CD4-positive, alpha-beta T cell (primary cell): ENCODE results near the gene BIRC6. TPM values are rescaled to one million over a fixed set of nuclear protein-coding genes. Genes with fewer than 3 reads are reported as not detected.

Source experiments
- ATAC-seq: fragments of 200-7000 bp; cut with Tn5 transposase; one replicate; pipeline ENCODE4 v1.10.0; 2022; ENCODE audit warnings: mild to moderate bottlenecking; ENCODE audit not compliant: poor library complexity
- CTCF ChIA-PET: fragments of 350-600 bp; sonication (Branson Sonifier 250); formaldehyde crosslinking; loops from one replicate; lab custom pipeline; 2021; ENCODE audit warnings: antibody characterized with exemption, inconsistent platforms; lab: Charles Lee
- POLR2A ChIA-PET: fragments of 350-600 bp; sonication (Branson Sonifier 250); formaldehyde crosslinking; loops from one replicate; lab custom pipeline; 2021; ENCODE audit warnings: antibody characterized with exemption, inconsistent platforms; lab: Charles Lee
- DNase-seq, 14 experiments: peaks; one replicate each; pipeline ENCODE4 v3.0.0-alpha.2; 2013 to 2020; ENCODE audit warnings: mixed read lengths in 2 of 14
- H3K27ac ChIP-seq, 2 donors: one replicate each; pipeline versions ENCODE4 v1.5.1 to v1.7.0; 2013; ENCODE audit warnings: low read length in 2 of 2, low read depth in 1 of 2, mild to moderate bottlenecking in 1 of 2
- H3K27me3 ChIP-seq, 2 experiments: 1 replicate in 1 of 2; 2 replicates in 1 of 2; pipeline versions ENCODE4 v1.6.1 to v1.7.0; 2013; ENCODE audit warnings: low read length in 2 of 2, control low read depth in 1 of 2, mild to moderate bottlenecking in 1 of 2, moderate library complexity in 1 of 2; ENCODE audit not compliant: insufficient read depth in 2 of 2, control insufficient read depth in 1 of 2
- H3K36me3 ChIP-seq: one replicate; pipeline ENCODE4 v1.6.1; 2013; ENCODE audit warnings: low read length, control low read depth; ENCODE audit not compliant: insufficient read depth
- H3K4me1 ChIP-seq: one replicate; pipeline ENCODE4 v1.6.1; 2013; ENCODE audit warnings: low read length, control low read depth; ENCODE audit not compliant: insufficient read depth
- H3K4me3 ChIP-seq: one replicate; pipeline ENCODE4 v1.5.1; 2013; ENCODE audit warnings: mild to moderate bottlenecking, low read length, moderate library complexity
- H3K9me3 ChIP-seq, 2 experiments: 1 replicate in 1 of 2; 2 replicates in 1 of 2; pipeline versions ENCODE4 v1.6.1 to v1.7.0; 2013; ENCODE audit warnings: low read length in 2 of 2, mild to moderate bottlenecking in 2 of 2, control low read depth in 1 of 2, moderate library complexity in 1 of 2; ENCODE audit not compliant: control insufficient read depth in 1 of 2, insufficient read depth in 1 of 2
- H3K27ac Mint-ChIP-seq: one replicate; pipeline ENCODE4 v1.8.0; 2020; ENCODE audit warnings: mixed read lengths
- H3K27me3 Mint-ChIP-seq: one replicate; pipeline ENCODE4 v1.8.0; 2021; ENCODE audit warnings: mixed read lengths
- H3K36me3 Mint-ChIP-seq: one replicate; pipeline ENCODE4 v1.8.0; 2021; ENCODE audit warnings: low read depth, mixed read lengths
- H3K4me1 Mint-ChIP-seq: one replicate; pipeline ENCODE4 v1.8.0; 2021; ENCODE audit warnings: low read depth, mixed read lengths
- H3K4me3 Mint-ChIP-seq: one replicate; pipeline ENCODE4 v1.8.0; 2020; ENCODE audit warnings: mild to moderate bottlenecking, mixed read lengths
- H3K9me3 Mint-ChIP-seq: one replicate; pipeline ENCODE4 v1.8.0; 2020; ENCODE audit warnings: mixed read lengths
- intact Hi-C, 2 experiments: fragments of 100-400 bp; cut with DNase I in 1 of 2; cut with micrococcal nuclease in 1 of 2; formaldehyde crosslinking; loops; one replicate each; pipeline versions ENCODE4 v1.15.1 to v1.9.0; 2023 to 2025; cut with DNase I, micrococcal nuclease
- total RNA-seq, 174 experiments: library from RNA in 2 of 174; stranded (reverse) in 2 of 174; gene quantifications; one replicate each; pipeline ENCODE4 v1.2.3 and lab custom pipeline; 2021 to 2026
- TF ChIP-seq, protein P1 (sequence below): fragments of 200-600 bp; IDR thresholded peaks from one replicate; pipeline ENCODE4 v1.8.0; 2022; ENCODE audit warnings: antibody characterized with exemption, mild to moderate bottlenecking

BIRC6 gene
- total RNA-seq, 2 experiments from 2014 or later, result 110 to 113 TPM

GRCh38 chr2:32572030-32572429, 215.2 kb downstream of the BIRC6 start:
- ChIA-PET CTCF (no interaction called here), POLR2A (no interaction called here)
- no peak overlapping the region for H3K4me3 ChIP-seq

DNA sequence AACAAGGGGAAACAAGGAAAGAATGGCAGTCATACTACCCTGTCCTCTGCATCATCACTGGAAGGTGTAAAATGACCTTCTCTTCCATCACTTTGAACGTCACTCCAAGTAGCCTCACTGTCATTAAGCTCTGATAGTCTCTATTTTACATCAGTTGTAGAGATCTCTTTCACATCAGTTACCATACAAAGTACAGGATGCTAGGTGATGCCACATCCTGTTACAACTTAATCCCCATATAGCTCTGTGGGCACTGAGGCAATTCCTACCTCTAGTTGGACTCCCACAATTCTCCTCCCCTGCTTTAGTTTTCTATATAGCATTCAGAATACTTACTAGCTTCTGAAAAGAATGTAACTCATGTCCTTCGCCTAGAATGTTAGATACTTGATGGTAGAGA, 215.9 kb downstream of the BIRC6 start:
- no peak overlapping the region for H3K4me3 Mint-ChIP-seq

More at GRCh38 chr2:32572030-32572429, 215.2 kb downstream of the BIRC6 start:
- Mint-ChIP-seq H3K9me3 (no peaks in the 10 kb centered on the region), H3K27ac (peak overlapping the region; percentile 28), H3K4me3 (no peak overlapping the region), H3K36me3 (peaks cover 69% of the 10 kb centered on the region), H3K4me1 (peaks cover 41% of the 10 kb centered on the region), H3K27me3 (no peaks in the 10 kb centered on the region)
- ATAC-seq (no peak), DNase-seq (no peak)
- Histone ChIP-seq H3K27ac (no peak overlapping the region), H3K4me1 (peaks cover 9% of the 10 kb centered on the region), H3K36me3 (peaks cover 14% of the 10 kb centered on the region), H3K27me3 (no peaks in the 10 kb centered on the region), H3K9me3 (no peaks in the 10 kb centered on the region)
- intact Hi-C loops, result no loop called here
- TF ChIP-seq, protein P1, sequence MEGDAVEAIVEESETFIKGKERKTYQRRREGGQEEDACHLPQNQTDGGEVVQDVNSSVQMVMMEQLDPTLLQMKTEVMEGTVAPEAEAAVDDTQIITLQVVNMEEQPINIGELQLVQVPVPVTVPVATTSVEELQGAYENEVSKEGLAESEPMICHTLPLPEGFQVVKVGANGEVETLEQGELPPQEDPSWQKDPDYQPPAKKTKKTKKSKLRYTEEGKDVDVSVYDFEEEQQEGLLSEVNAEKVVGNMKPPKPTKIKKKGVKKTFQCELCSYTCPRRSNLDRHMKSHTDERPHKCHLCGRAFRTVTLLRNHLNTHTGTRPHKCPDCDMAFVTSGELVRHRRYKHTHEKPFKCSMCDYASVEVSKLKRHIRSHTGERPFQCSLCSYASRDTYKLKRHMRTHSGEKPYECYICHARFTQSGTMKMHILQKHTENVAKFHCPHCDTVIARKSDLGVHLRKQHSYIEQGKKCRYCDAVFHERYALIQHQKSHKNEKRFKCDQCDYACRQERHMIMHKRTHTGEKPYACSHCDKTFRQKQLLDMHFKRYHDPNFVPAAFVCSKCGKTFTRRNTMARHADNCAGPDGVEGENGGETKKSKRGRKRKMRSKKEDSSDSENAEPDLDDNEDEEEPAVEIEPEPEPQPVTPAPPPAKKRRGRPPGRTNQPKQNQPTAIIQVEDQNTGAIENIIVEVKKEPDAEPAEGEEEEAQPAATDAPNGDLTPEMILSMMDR, result no peak

DNA sequence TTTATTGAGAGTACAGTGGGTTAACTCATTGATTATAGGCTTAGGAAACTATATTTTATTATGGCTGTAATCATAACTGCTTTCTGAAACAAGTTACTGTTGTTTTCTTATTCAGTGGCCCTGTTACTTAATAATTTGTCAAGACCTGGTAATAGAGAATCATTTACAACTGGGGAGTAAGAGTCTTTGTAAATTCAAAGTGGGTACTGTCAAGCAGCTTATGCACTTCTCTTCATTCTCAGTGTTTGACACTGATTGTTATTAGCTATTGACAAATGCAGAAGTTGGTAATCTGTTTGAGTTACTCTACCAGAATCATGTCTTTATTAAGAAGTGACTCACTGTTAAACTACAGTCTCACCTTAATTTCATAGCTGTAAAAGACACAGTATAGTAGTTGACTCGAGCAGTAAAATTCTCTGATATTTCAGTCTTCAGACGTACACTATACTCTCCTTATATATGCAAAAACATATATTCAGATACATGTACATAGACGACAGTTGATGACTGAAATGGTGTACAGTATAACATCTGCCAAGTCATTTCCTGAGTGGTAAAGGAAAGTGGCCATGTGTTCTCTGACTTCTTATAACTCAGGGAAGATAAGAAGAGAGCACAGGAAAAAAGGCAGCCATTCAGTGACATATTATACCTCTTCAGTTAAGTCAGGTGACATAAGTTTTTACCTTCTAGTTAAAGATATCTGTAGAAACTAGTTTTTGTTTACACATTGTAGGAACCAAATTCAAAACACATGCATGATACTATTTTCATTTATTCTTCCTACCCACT, 235.0 kb downstream of the BIRC6 start:
- Histone ChIP-seq H3K4me3 (no peak overlapping the region), H3K36me3 (peaks cover 14% of the 10 kb centered on the region), H3K27me3 (no peaks in the 10 kb centered on the region), H3K27ac (no peak overlapping the region), H3K4me1 (no peaks in the 10 kb centered on the region), H3K9me3 (no peaks in the 10 kb centered on the region)
- Mint-ChIP-seq H3K27me3 (no peaks in the 10 kb centered on the region), H3K4me3 (no peak overlapping the region), H3K36me3 (peaks cover 54% of the 10 kb centered on the region), H3K4me1 (peaks cover 54% of the 10 kb centered on the region), H3K9me3 (no peaks in the 10 kb centered on the region), H3K27ac (peak overlapping the region; percentile 78)
- intact Hi-C loops, result no loop called here
- ChIA-PET CTCF (interaction anchor here (1.0 kb wide), 1 partner anchor 21 kb away, joined by 4 read pairs; no protein-coding TSS in a partner anchor), POLR2A (interaction anchor here (0.7 to 1.7 kb wide), 2 partner anchors 15 to 19 kb away, joined by 3 to 4 read pairs; no protein-coding TSS in a partner anchor)
- TF ChIP-seq, protein P1, result no peak
- ATAC-seq (peak; percentile 82), DNase-seq (peak in 3 of 14 experiments; percentile 27 to 58 (median 29))

More for the DNA sequence above, 215.9 kb downstream of the BIRC6 start:
- H3K27ac ChIP-seq, result no peak overlapping the region
- peaks cover 63% of the 10 kb centered on the region for H3K36me3 Mint-ChIP-seq
- intact Hi-C loops, result no loop called here
- H3K4me1 Mint-ChIP-seq, result peaks cover 41% of the 10 kb centered on the region
- H3K36me3 ChIP-seq, result peaks cover 14% of the 10 kb centered on the region
- no peak overlapping the region for H3K4me3 ChIP-seq
- POLR2A ChIA-PET, result interaction anchor here (0.6 to 1.9 kb wide), 2 partner anchors 19 to 92 kb away, joined by 4 read pairs; no protein-coding TSS in a partner anchor
- peak overlapping the region; percentile 28 for H3K27ac Mint-ChIP-seq
- TF ChIP-seq, protein P1, result no peak
- H3K4me1 ChIP-seq, result peaks cover 9% of the 10 kb centered on the region
- no peaks in the 10 kb centered on the region for H3K9me3 Mint-ChIP-seq
- DNase-seq, result peak in 1 of 14 experiments; percentile 59
- no peaks in the 10 kb centered on the region for H3K9me3 ChIP-seq
- peak; percentile 61 for ATAC-seq
- H3K27me3 ChIP-seq, result no peaks in the 10 kb centered on the region
- CTCF ChIA-PET, result no interaction called here
- no peaks in the 10 kb centered on the region for H3K27me3 Mint-ChIP-seq
